ENCODE measurements around the gene SDK2. TPM values are rescaled to one million over a fixed set of nuclear protein-coding genes. Genes with fewer than 3 reads are reported as not detected.

The SDK2 gene
- total and polyA plus RNA-seq, 2 experiments from 2014 or later: 0.74 to 5.1 TPM

- TF ChIP-seq JUNB (IDR thresholded peaks at IDR 0.05; ENCODE audit: unreplicated experiment) (no peak), CTCF (conservative IDR thresholded peaks at IDR 0.05; ENCODE audit: low read depth in 2 of 2) (no peak), NANOG (IDR thresholded peaks at IDR 0.05; ENCODE audit: borderline replicate concordance) (no peak), ZNF114 (CRISPR knock-in tag; IDR thresholded peaks at IDR 0.05) (no peak)
These were observed 295.5 kb downstream of the SDK2 start (continued) for GRCh38 chr17:73348829-73349095.

GRCh38 chr17:73348018-73348828, 296.0 kb downstream of the SDK2 start:
- H3K4me1 Mint-ChIP-seq: peaks cover 44% of the 10 kb centered on the region
- Histone ChIP-seq H4K20me1 (replicated peaks; ENCODE audit: insufficient read depth) (no peaks in the 10 kb centered on the region), H3K9me2 (ENCODE audit: insufficient read depth) (no peaks in the 10 kb centered on the region), H3K4me3 (no peak overlapping the region), H3K4me2 (no peak overlapping the region; the same call in 1 of the 2 replicates), H3K4me1 (ENCODE audit: insufficient read depth) (peaks cover 18% of the 10 kb centered on the region), H3F3A (replicated peaks; ENCODE audit: low read depth) (peaks cover 4% of the 10 kb centered on the region), H3K36me3 (ENCODE audit: insufficient read depth) (no peaks in the 10 kb centered on the region), H3K27me3 (ENCODE audit: insufficient read depth) (no peaks in the 10 kb centered on the region), H3K27ac (ENCODE audit: low read depth) (no peak overlapping the region), H2AFZ (peak overlapping the region; percentile 69; the same call in 1 of the 2 replicates), H3K79me2 (replicated peaks; ENCODE audit: insufficient read depth) (no peaks in the 10 kb centered on the region)
- DNase-seq (ENCODE audit: low spot score): peak; percentile 68
- TF ChIP-seq EZH2 (IDR thresholded peaks at IDR 0.05; ENCODE audit: low read depth, unreplicated experiment) (no peak), CREB1 (CRISPR knock-in tag; IDR thresholded peaks at IDR 0.05; ENCODE audit: low read depth) (no peak), CTCF (conservative IDR thresholded peaks at IDR 0.05; ENCODE audit: low read depth in 2 of 2) (peak; percentile 47 to 62), NANOG (IDR thresholded peaks at IDR 0.05; ENCODE audit: borderline replicate concordance) (no peak), STAT1 (IDR thresholded peaks at IDR 0.05; ENCODE audit: unreplicated experiment) (no peak), ZNF114 (CRISPR knock-in tag; IDR thresholded peaks at IDR 0.05) (no peak)
- no peak overlapping the region; the same call in 2 of the 3 replicates for H3K4me3 Mint-ChIP-seq
- H3K36me3 Mint-ChIP-seq (ENCODE audit: low read depth): no peaks in the 10 kb centered on the region
- H3K9me3 Mint-ChIP-seq: no peaks in the 10 kb centered on the region
- peaks cover 27% of the 10 kb centered on the region for H3K27me3 Mint-ChIP-seq (ENCODE audit: insufficient read depth, low read depth, poor library complexity)
- no peak overlapping the region for H3K27ac Mint-ChIP-seq
- peak; percentile 79 for ATAC-seq

GRCh38 chr17:73347351-73347750, 296.9 kb downstream of the SDK2 start:
- no peak for DNase-seq (ENCODE audit: low spot score)
- Histone ChIP-seq H2AFZ (no peak overlapping the region), H3K4me3 (no peak overlapping the region), H3F3A (replicated peaks; ENCODE audit: low read depth) (peaks cover 4% of the 10 kb centered on the region), H3K27me3 (ENCODE audit: insufficient read depth) (no peaks in the 10 kb centered on the region), H3K4me2 (no peak overlapping the region), H3K36me3 (ENCODE audit: insufficient read depth) (no peaks in the 10 kb centered on the region), H3K4me1 (ENCODE audit: insufficient read depth) (peaks cover 27% of the 10 kb centered on the region), H3K27ac (ENCODE audit: low read depth) (no peak overlapping the region), H3K79me2 (replicated peaks; ENCODE audit: insufficient read depth) (no peaks in the 10 kb centered on the region), H3K9me2 (ENCODE audit: insufficient read depth) (no peaks in the 10 kb centered on the region), H4K20me1 (replicated peaks; ENCODE audit: insufficient read depth) (no peaks in the 10 kb centered on the region)
- H3K36me3 Mint-ChIP-seq (ENCODE audit: low read depth): no peaks in the 10 kb centered on the region
- H3K4me1 Mint-ChIP-seq: peaks cover 47% of the 10 kb centered on the region
- no peak overlapping the region for H3K27ac Mint-ChIP-seq
- peaks cover 27% of the 10 kb centered on the region for H3K27me3 Mint-ChIP-seq (ENCODE audit: insufficient read depth, low read depth, poor library complexity)
- H3K9me3 Mint-ChIP-seq: no peaks in the 10 kb centered on the region
- ATAC-seq: no peak
- H3K4me3 Mint-ChIP-seq: no peak overlapping the region
- TF ChIP-seq NANOG (IDR thresholded peaks at IDR 0.05; ENCODE audit: borderline replicate concordance) (no peak), JUNB (IDR thresholded peaks at IDR 0.05; ENCODE audit: unreplicated experiment) (no peak), REST (IDR thresholded peaks at IDR 0.05; ENCODE audit: unreplicated experiment) (no peak), EZH2 (IDR thresholded peaks at IDR 0.05; ENCODE audit: low read depth, unreplicated experiment) (no peak), CTCF (conservative IDR thresholded peaks at IDR 0.05; ENCODE audit: low read depth in 2 of 2) (no peak), STAT1 (IDR thresholded peaks at IDR 0.05; ENCODE audit: unreplicated experiment) (no peak), CREB1 (CRISPR knock-in tag; IDR thresholded peaks at IDR 0.05; ENCODE audit: low read depth) (no peak)
